ENCODE results near the gene SYNPR. TPM values are rescaled to one million over a fixed set of nuclear protein-coding genes. Genes with fewer than 3 reads are reported as not detected.

Gene SYNPR
- total RNA-seq, 4 donors from 2014 or later = not detected

DNA sequence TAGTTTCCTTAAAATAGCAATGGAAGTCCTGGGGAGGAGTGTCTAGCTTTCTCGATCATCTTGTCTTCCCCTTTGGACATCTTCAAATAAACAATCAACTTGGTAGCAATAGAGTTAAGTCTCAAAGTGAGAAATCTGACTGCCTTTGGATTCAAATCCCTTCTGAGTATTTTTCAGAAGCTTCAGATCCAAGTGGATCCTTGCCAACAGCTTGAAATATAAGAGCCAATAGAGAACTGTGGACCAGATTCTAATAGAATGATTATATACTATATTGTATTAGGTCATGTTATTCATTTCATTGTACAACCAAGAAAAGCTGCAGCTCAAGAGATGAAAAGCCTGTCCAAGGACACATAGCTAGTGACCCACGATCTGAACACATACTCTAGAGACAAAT is 60.2 kb downstream of the SYNPR start:
- Histone ChIP-seq H3K27ac (no peak overlapping the region), H3K4me3 (no peak overlapping the region), H3K27me3 (no peaks in the 10 kb centered on the region), H3K36me3 (no peaks in the 10 kb centered on the region), H3K9me3 (no peaks in the 10 kb centered on the region), H3K4me1 (peaks cover 0 to 1% (median under 1%) of the 10 kb centered on the region in 4 donors)
- TF ChIP-seq EP300 (IDR thresholded peaks at IDR 0.05; ENCODE audit: low read depth) (no peak), POLR2AphosphoS5 (IDR thresholded peaks at IDR 0.05) (no peak), POLR2A (IDR thresholded peaks at IDR 0.05) (no peak)
- TF ChIP-seq, protein P1, sequence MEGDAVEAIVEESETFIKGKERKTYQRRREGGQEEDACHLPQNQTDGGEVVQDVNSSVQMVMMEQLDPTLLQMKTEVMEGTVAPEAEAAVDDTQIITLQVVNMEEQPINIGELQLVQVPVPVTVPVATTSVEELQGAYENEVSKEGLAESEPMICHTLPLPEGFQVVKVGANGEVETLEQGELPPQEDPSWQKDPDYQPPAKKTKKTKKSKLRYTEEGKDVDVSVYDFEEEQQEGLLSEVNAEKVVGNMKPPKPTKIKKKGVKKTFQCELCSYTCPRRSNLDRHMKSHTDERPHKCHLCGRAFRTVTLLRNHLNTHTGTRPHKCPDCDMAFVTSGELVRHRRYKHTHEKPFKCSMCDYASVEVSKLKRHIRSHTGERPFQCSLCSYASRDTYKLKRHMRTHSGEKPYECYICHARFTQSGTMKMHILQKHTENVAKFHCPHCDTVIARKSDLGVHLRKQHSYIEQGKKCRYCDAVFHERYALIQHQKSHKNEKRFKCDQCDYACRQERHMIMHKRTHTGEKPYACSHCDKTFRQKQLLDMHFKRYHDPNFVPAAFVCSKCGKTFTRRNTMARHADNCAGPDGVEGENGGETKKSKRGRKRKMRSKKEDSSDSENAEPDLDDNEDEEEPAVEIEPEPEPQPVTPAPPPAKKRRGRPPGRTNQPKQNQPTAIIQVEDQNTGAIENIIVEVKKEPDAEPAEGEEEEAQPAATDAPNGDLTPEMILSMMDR (IDR thresholded peaks at IDR 0.05) = no peak
- WGBS, 2 donors (ENCODE audit: low coverage in 1 of 2) = 57 to 60% methylated on average over 1 to 2 of the region's 2 CpGs
- no peak for DNase-seq
- in situ Hi-C loops (cut with MboI; ENCODE audit: low pct_ligation_motif_present in 1 of 4, low pct_unique_long_range_greater_than_20kb in 1 of 4, low sequenced_read_pairs in 3 of 4) = no loop called here
- intact Hi-C loops (cut with DNase I; ENCODE audit: low total_unique reads) = no loop called here

DNA sequence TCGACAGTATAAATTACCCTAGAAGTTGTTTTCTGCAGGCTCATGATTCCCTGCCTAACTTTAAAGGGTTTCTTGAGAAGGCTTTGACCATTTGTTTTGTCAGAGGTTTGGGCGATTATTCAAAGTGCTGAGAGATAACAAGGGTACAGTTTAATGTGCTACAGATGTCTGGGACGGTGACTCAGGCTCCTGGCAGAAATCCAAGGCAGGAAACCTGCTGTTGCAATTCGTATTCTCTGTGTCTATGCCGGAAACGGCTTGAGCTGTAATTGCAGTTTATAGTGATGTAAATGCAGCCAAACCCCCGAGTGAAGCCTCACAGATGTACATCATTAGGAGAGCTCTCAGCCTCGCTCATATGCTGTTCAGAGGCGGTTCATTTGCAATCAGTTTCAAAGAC is 65.6 kb downstream of the SYNPR start:
- H3K27ac ChIP-seq = no peak overlapping the region
- peak; percentile 83 for DNase-seq
- no peaks in the 10 kb centered on the region for H3K9me3 ChIP-seq
- in situ Hi-C loops (cut with MboI; ENCODE audit: low pct_ligation_motif_present in 1 of 4, low pct_unique_long_range_greater_than_20kb in 1 of 4, low sequenced_read_pairs in 3 of 4) = no loop called here
- 3 to 4% methylated on average over 8 to 9 of the region's 9 CpGs for WGBS, 2 donors (ENCODE audit: low coverage in 1 of 2)
- peaks cover 3 to 10% (median 8%) of the 10 kb centered on the region in 4 donors for H3K4me1 ChIP-seq
- intact Hi-C loops (cut with DNase I; ENCODE audit: low total_unique reads) = no loop called here
- H3K27me3 ChIP-seq = no peaks in the 10 kb centered on the region
- no peaks in the 10 kb centered on the region for H3K36me3 ChIP-seq
- H3K4me3 ChIP-seq = no peak overlapping the region
- TF ChIP-seq EP300 (IDR thresholded peaks at IDR 0.05; ENCODE audit: low read depth) = no peak
- peak in 2 of 3 donors; percentile 33 to 55 for TF ChIP-seq POLR2AphosphoS5 (IDR thresholded peaks at IDR 0.05)
- TF ChIP-seq POLR2A (IDR thresholded peaks at IDR 0.05) = no peak

DNA sequence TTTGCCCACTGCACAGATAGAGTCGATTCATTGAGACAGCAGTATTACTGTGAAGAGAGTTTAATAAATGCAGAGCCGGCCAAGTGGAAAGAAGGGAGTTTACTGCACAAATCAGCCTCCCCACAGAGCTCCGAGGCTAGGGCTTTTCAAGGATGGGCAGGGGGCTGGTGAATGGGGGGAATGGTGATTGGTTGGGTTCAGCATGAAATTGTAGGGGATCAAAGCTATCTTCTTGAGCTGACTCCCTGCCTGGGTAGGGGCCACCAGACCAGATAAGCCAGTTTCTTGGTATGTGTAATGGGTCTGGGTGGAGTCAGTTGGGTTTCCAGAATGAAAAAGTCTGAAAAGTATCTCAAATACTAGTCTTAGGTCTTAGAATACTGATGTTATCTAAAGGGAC is 66.6 kb downstream of the SYNPR start:
- intact Hi-C loops (cut with DNase I; ENCODE audit: low total_unique reads) = no loop called here
- Histone ChIP-seq H3K9me3 (no peaks in the 10 kb centered on the region), H3K4me1 (peaks cover 3 to 11% (median 8%) of the 10 kb centered on the region in 4 donors), H3K4me3 (no peak overlapping the region), H3K27ac (no peak overlapping the region), H3K36me3 (no peaks in the 10 kb centered on the region), H3K27me3 (no peaks in the 10 kb centered on the region)
- no peak for TF ChIP-seq EP300 (IDR thresholded peaks at IDR 0.05; ENCODE audit: low read depth)
- TF ChIP-seq, protein P1 (IDR thresholded peaks at IDR 0.05) = no peak
- no peak for TF ChIP-seq POLR2AphosphoS5 (IDR thresholded peaks at IDR 0.05)
- no peak for TF ChIP-seq POLR2A (IDR thresholded peaks at IDR 0.05)
- no peak for DNase-seq
- 58 to 66% methylated on average over 3 of the region's 3 CpGs for WGBS, 2 donors (ENCODE audit: low coverage in 1 of 2)
- in situ Hi-C loops (cut with MboI; ENCODE audit: low pct_ligation_motif_present in 1 of 4, low pct_unique_long_range_greater_than_20kb in 1 of 4, low sequenced_read_pairs in 3 of 4) = no loop called here

DNA sequence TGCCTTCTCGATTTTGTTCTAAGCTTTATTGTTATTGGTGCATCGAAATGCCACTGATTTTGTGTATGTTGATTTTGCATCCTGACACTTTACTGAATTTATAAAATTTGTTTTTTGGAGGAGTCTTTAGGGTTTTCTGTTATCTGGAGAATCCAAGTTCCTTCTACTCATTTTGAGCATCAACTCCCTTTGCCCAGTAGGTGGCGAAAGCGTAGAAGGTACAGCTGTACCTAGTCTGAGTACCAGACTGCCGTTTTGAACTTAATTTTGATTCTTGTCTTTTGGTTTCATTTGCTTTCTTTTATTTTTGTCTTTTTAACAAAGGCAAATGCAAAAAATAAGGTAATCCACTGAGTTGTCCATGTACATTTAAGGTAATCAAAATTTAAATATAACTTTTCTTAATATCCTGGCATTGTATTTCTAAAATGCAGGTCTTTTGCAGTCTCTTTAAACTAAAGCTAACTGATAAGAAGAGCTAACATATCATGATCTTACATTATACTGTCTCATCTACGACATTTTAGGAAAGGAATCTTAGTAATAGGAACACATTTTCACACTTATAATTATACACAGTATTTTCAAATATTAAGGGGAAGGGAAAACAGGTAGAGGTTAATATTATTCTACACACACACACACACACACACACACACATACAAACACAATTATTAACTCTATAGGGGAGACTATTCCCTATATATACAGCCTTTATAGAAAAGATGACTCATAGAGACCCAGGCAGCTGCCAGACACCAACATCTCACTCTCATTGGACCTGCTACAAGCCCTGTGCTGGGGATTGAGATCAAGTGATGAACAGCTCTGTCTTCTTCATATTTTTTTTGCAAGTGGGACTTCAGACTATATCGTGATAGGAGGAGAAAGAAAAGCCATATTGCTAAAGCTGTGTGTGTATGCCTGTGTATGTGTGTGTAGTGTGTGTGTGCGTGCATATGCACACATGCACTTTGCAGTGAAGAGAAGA is 71.8 kb downstream of the SYNPR start:
- intact Hi-C loops (cut with DNase I; ENCODE audit: low total_unique reads) (loop anchor here (5.0 kb wide), 1 partner anchor 467 kb away; the partner anchor contains the start of gene C3orf49), in situ Hi-C loops (cut with MboI; ENCODE audit: low pct_ligation_motif_present in 1 of 4, low pct_unique_long_range_greater_than_20kb in 1 of 4, low sequenced_read_pairs in 3 of 4) (loop anchor here (5.0 to 25.0 kb wide), 4 partner anchors 212 to 472 kb away; partner anchors contain the start of gene C3orf49 (in 3 of the 4))
- DNase-seq = peak; percentile 56
- Histone ChIP-seq H3K4me3 (no peak overlapping the region), H3K4me1 (peaks cover 0 to 26% (median 5%) of the 10 kb centered on the region in 4 donors), H3K36me3 (no peaks in the 10 kb centered on the region), H3K27me3 (no peaks in the 10 kb centered on the region), H3K27ac (no peak overlapping the region), H3K9me3 (no peaks in the 10 kb centered on the region)
- TF ChIP-seq POLR2AphosphoS5 (IDR thresholded peaks at IDR 0.05) (no peak), POLR2A (IDR thresholded peaks at IDR 0.05) (no peak), EP300 (IDR thresholded peaks at IDR 0.05; ENCODE audit: low read depth) (no peak)
- TF ChIP-seq, protein P1 (IDR thresholded peaks at IDR 0.05) = peak; percentile 59 to 79 (median 70)
- 18 to 22% methylated on average over 8 of the region's 8 CpGs for WGBS, 2 donors (ENCODE audit: low coverage in 1 of 2)
